Esophagus (tissue), 2 donors: ENCODE data around the gene FRMD8. TPM values are rescaled to one million over a fixed set of nuclear protein-coding genes. Genes with fewer than 3 reads are reported as not detected.
A peak's percentile ranks its signal among the peaks of the same experiment; 100 is the strongest.

ENCODE experiments used
- H3K27ac ChIP-seq, 2 donors: one replicate each; pipeline ENCODE4 v1.5.1; 2013; ENCODE audit warnings: low read depth in 2 of 2, mild to moderate bottlenecking in 2 of 2, inconsistent platforms in 1 of 2, low read length in 1 of 2, moderate library complexity in 1 of 2
- H3K27me3 ChIP-seq, 2 donors: one replicate each; pipeline ENCODE4 v1.6.1; 2013; ENCODE audit warnings: low read length in 2 of 2, control low read depth in 1 of 2, mild to moderate bottlenecking in 1 of 2; ENCODE audit not compliant: insufficient read depth in 2 of 2, control insufficient read depth in 1 of 2
- H3K36me3 ChIP-seq, 2 donors: one replicate each; pipeline ENCODE4 v1.6.1; 2013; ENCODE audit warnings: low read length in 1 of 2; ENCODE audit not compliant: control insufficient read depth in 2 of 2, insufficient read depth in 2 of 2
- H3K4me1 ChIP-seq, 2 donors: one replicate each; pipeline ENCODE4 v1.6.1; 2013; ENCODE audit warnings: low read length in 1 of 2; ENCODE audit not compliant: control insufficient read depth in 2 of 2, insufficient read depth in 2 of 2
- H3K4me3 ChIP-seq, 2 donors: one replicate each; pipeline ENCODE4 v1.5.1; 2013; ENCODE audit warnings: low read length in 2 of 2, mild to moderate bottlenecking in 2 of 2, low read depth in 1 of 2, moderate library complexity in 1 of 2
- H3K9me3 ChIP-seq, 2 donors: one replicate each; pipeline ENCODE4 v1.6.1; 2013; ENCODE audit warnings: mild to moderate bottlenecking in 2 of 2, low read depth in 1 of 2, low read length in 1 of 2, moderate library complexity in 1 of 2; ENCODE audit not compliant: control insufficient read depth in 2 of 2, insufficient read depth in 1 of 2
- WGBS, 2 donors: extraction: QIAGEN DNeasy Blood & Tissue Kit; methylation state at CpG; one replicate each; pipeline ENCODE4 v1.1.7; 2013; 5-methylcytosine and 5-hydroxymethylcytosine counted together
- polyA plus RNA-seq, 2 donors: library from polyadenylated mRNA; stranded (reverse); fragments of 200-250 nt; gene quantifications; one replicate each; pipeline ENCODE4 v1.2.3, GENCODE V29; 2013
- donor health status: healthy with polysubstance abuse.
- donor health status: Bipolar disorder and iron deficiency.

The FRMD8 gene
- polyA plus RNA-seq, 2 donors = 25.2 to 27.8 TPM

- peaks cover 0 to 15% of the 10 kb centered on the region in 2 donors for H3K36me3 ChIP-seq
- no peaks in the 10 kb centered on the region for H3K27me3 ChIP-seq
- H3K27ac ChIP-seq = peak overlapping the region; percentile 99
- 24 to 33% methylated on average over 14 of the region's 14 CpGs for WGBS, 2 donors
- H3K4me1 ChIP-seq = peaks cover 8 to 29% of the 10 kb centered on the region in 2 donors
- H3K4me3 ChIP-seq = peak overlapping the region; percentile 34 to 100
- no peaks in the 10 kb centered on the region for H3K9me3 ChIP-seq
Observed at GRCh38 chr11:65416841-65417701, 30.6 kb downstream of the FRMD8 start.

- peak overlapping the region; percentile 34 to 100 for H3K4me3 ChIP-seq
- no peaks in the 10 kb centered on the region for H3K27me3 ChIP-seq
- H3K36me3 ChIP-seq = peaks cover 0 to 8% of the 10 kb centered on the region in 2 donors
- H3K27ac ChIP-seq = peak overlapping the region; percentile 99
- WGBS, 2 donors = 23 to 24% methylated on average over 19 of the region's 19 CpGs
- H3K9me3 ChIP-seq = no peaks in the 10 kb centered on the region
- H3K4me1 ChIP-seq = peaks cover 8 to 26% of the 10 kb centered on the region in 2 donors
Observed at GRCh38 chr11:65417702-65418430, 31.4 kb downstream of the FRMD8 start.

- no peaks in the 10 kb centered on the region for H3K9me3 ChIP-seq
- H3K4me3 ChIP-seq = peak overlapping the region; percentile 32 to 100
- H3K4me1 ChIP-seq = peaks cover 8 to 26% of the 10 kb centered on the region in 2 donors
- no peaks in the 10 kb centered on the region for H3K27me3 ChIP-seq
- peaks cover 0 to 8% of the 10 kb centered on the region in 2 donors for H3K36me3 ChIP-seq
- H3K27ac ChIP-seq = peak overlapping the region; percentile 99
- WGBS, 2 donors = 4 to 8% methylated on average over 4 of the region's 4 CpGs
Observed at GRCh38 chr11:65418431-65418680, 31.9 kb downstream of the FRMD8 start.

GRCh38 chr11:65418681-65419459, 32.4 kb downstream of the FRMD8 start:
- Histone ChIP-seq H3K4me3 (peak overlapping the region; percentile 42 to 100), H3K27ac (peak overlapping the region; percentile 99), H3K4me1 (peaks cover 8 to 26% of the 10 kb centered on the region in 2 donors), H3K27me3 (no peaks in the 10 kb centered on the region), H3K9me3 (no peaks in the 10 kb centered on the region), H3K36me3 (peaks cover 0 to 3% of the 10 kb centered on the region in 2 donors)
- 1 to 2% methylated on average over 15 of the region's 15 CpGs for WGBS, 2 donors

GRCh38 chr11:65419460-65419771, 33.0 kb downstream of the FRMD8 start:
- 22 to 24% methylated on average over 7 of the region's 7 CpGs for WGBS, 2 donors
- no peaks in the 10 kb centered on the region for H3K27me3 ChIP-seq
- H3K27ac ChIP-seq = peak overlapping the region; percentile 99
- H3K4me1 ChIP-seq = peaks cover 8 to 26% of the 10 kb centered on the region in 2 donors
- H3K9me3 ChIP-seq = no peaks in the 10 kb centered on the region
- no peaks in the 10 kb centered on the region for H3K36me3 ChIP-seq
- H3K4me3 ChIP-seq = peak overlapping the region; percentile 42 to 100

GRCh38 chr11:65419772-65420481, 33.5 kb downstream of the FRMD8 start:
- 0 to 2% methylated on average over 6 of the region's 6 CpGs for WGBS, 2 donors
- Histone ChIP-seq H3K27me3 (no peaks in the 10 kb centered on the region), H3K9me3 (no peaks in the 10 kb centered on the region), H3K4me1 (peaks cover 8 to 26% of the 10 kb centered on the region in 2 donors), H3K4me3 (peak overlapping the region; percentile 42 to 100), H3K36me3 (peaks cover 0 to 2% of the 10 kb centered on the region in 2 donors), H3K27ac (peak overlapping the region; percentile 99)

- Histone ChIP-seq H3K9me3 (no peaks in the 10 kb centered on the region), H3K27me3 (no peaks in the 10 kb centered on the region), H3K36me3 (peaks cover 0 to 5% of the 10 kb centered on the region in 2 donors), H3K4me3 (peak overlapping the region; percentile 25 to 100), H3K27ac (peak overlapping the region; percentile 99), H3K4me1 (peaks cover 8 to 26% of the 10 kb centered on the region in 2 donors)
- 54 to 61% methylated on average over 2 of the region's 2 CpGs for WGBS, 2 donors
Observed at GRCh38 chr11:65420506-65420905, 34.1 kb downstream of the FRMD8 start.

GRCh38 chr11:65420979-65421793, 34.7 kb downstream of the FRMD8 start:
- WGBS, 2 donors = 2 to 5% methylated on average over 15 of the region's 15 CpGs
- Histone ChIP-seq H3K36me3 (peaks cover 0 to 5% of the 10 kb centered on the region in 2 donors), H3K9me3 (no peaks in the 10 kb centered on the region), H3K27me3 (no peaks in the 10 kb centered on the region), H3K27ac (peak overlapping the region; percentile 99), H3K4me3 (peak overlapping the region; percentile 68 to 100), H3K4me1 (peaks cover 8 to 26% of the 10 kb centered on the region in 2 donors)
